ENCODE results near the gene SEC14L6.

Gene SEC14L6

GRCh38 chr22:30538280-30538679 lies 8.3 kb downstream of the SEC14L6 start:
- H2AFZ ChIP-seq (ENCODE audit: low read depth, low read length, severe bottlenecking), result no peak overlapping the region
- no peaks in the 10 kb centered on the region for H3K9me3 ChIP-seq (ENCODE audit: insufficient read depth, low read length)
- H3K4me3 ChIP-seq (ENCODE audit: insufficient read depth, low read length, poor library complexity, severe bottlenecking), result no peak overlapping the region
- TF ChIP-seq EZH2phosphoT487 (conservative IDR thresholded peaks at IDR 0.05; ENCODE audit: low read length) (no peak), CTCF (IDR thresholded peaks at IDR 0.05; ENCODE audit: insufficient read depth, low read length, poor library complexity, severe bottlenecking) (no peak)
- H4K20me1 ChIP-seq (ENCODE audit: low read depth, low read length), result no peaks in the 10 kb centered on the region
- no peak overlapping the region for H3K4me2 ChIP-seq (ENCODE audit: low read depth, low read length, poor library complexity, severe bottlenecking)
- H3K27ac ChIP-seq (ENCODE audit: low read depth, low read length), result no peak overlapping the region
- no peaks in the 10 kb centered on the region for H3K79me2 ChIP-seq (ENCODE audit: insufficient read depth, low read length)
- H3K36me3 ChIP-seq (ENCODE audit: low read length), result no peaks in the 10 kb centered on the region
- H3F3A ChIP-seq (ENCODE audit: insufficient read depth), result no peaks in the 10 kb centered on the region
- no peak overlapping the region for H3K9ac ChIP-seq (ENCODE audit: low read length)
- H3K27me3 ChIP-seq (ENCODE audit: low read length), result no peaks in the 10 kb centered on the region
- no peaks in the 10 kb centered on the region for H3K9me2 ChIP-seq (replicated peaks; ENCODE audit: insufficient read depth, low read length)

GRCh38 chr22:30537083-30537731 lies 9.3 kb downstream of the SEC14L6 start:
- H3K79me2 ChIP-seq (ENCODE audit: insufficient read depth, low read length), result no peaks in the 10 kb centered on the region
- H4K20me1 ChIP-seq (ENCODE audit: low read depth, low read length), result no peaks in the 10 kb centered on the region
- no peak overlapping the region for H3K4me3 ChIP-seq (ENCODE audit: insufficient read depth, low read length, poor library complexity, severe bottlenecking)
- TF ChIP-seq CTCF (IDR thresholded peaks at IDR 0.05; ENCODE audit: insufficient read depth, low read length, poor library complexity, severe bottlenecking) (no peak), EZH2phosphoT487 (conservative IDR thresholded peaks at IDR 0.05; ENCODE audit: low read length) (no peak)
- H3K9me3 ChIP-seq (ENCODE audit: insufficient read depth, low read length), result no peaks in the 10 kb centered on the region
- H3K9ac ChIP-seq (ENCODE audit: low read length), result no peak overlapping the region
- H3K4me2 ChIP-seq (ENCODE audit: low read depth, low read length, poor library complexity, severe bottlenecking), result no peak overlapping the region
- no peaks in the 10 kb centered on the region for H3F3A ChIP-seq (ENCODE audit: insufficient read depth)
- H2AFZ ChIP-seq (ENCODE audit: low read depth, low read length, severe bottlenecking), result no peak overlapping the region
- no peak overlapping the region for H3K27ac ChIP-seq (ENCODE audit: low read depth, low read length)
- H3K36me3 ChIP-seq (ENCODE audit: low read length), result no peaks in the 10 kb centered on the region
- no peaks in the 10 kb centered on the region for H3K9me2 ChIP-seq (replicated peaks; ENCODE audit: insufficient read depth, low read length)
- H3K27me3 ChIP-seq (ENCODE audit: low read length), result no peaks in the 10 kb centered on the region

GRCh38 chr22:30535182-30535581 lies 11.4 kb downstream of the SEC14L6 start:
- H3K36me3 ChIP-seq (ENCODE audit: low read length), result no peaks in the 10 kb centered on the region
- TF ChIP-seq EZH2phosphoT487 (conservative IDR thresholded peaks at IDR 0.05; ENCODE audit: low read length) (no peak), CTCF (IDR thresholded peaks at IDR 0.05; ENCODE audit: insufficient read depth, low read length, poor library complexity, severe bottlenecking) (no peak)
- H3K9me2 ChIP-seq (replicated peaks; ENCODE audit: insufficient read depth, low read length), result no peaks in the 10 kb centered on the region
- H3K4me3 ChIP-seq (ENCODE audit: insufficient read depth, low read length, poor library complexity, severe bottlenecking), result no peak overlapping the region
- H3K79me2 ChIP-seq (ENCODE audit: insufficient read depth, low read length), result no peaks in the 10 kb centered on the region
- H3K27me3 ChIP-seq (ENCODE audit: low read length), result no peaks in the 10 kb centered on the region
- H3K27ac ChIP-seq (ENCODE audit: low read depth, low read length), result no peak overlapping the region
- H4K20me1 ChIP-seq (ENCODE audit: low read depth, low read length), result no peaks in the 10 kb centered on the region
- H3F3A ChIP-seq (ENCODE audit: insufficient read depth), result no peaks in the 10 kb centered on the region
- no peak overlapping the region for H3K4me2 ChIP-seq (ENCODE audit: low read depth, low read length, poor library complexity, severe bottlenecking)
- H3K9ac ChIP-seq (ENCODE audit: low read length), result no peak overlapping the region
- no peaks in the 10 kb centered on the region for H3K9me3 ChIP-seq (ENCODE audit: insufficient read depth, low read length)
- H2AFZ ChIP-seq (ENCODE audit: low read depth, low read length, severe bottlenecking), result no peak overlapping the region
